ENCODE measurements around the gene RBFOX1. TPM values are rescaled to one million over a fixed set of nuclear protein-coding genes. Genes with fewer than 3 reads are reported as not detected.

The RBFOX1 gene
- total RNA-seq, 6 donors from 2014 or later: not detected

- 73 to 74% methylated on average over 23 of the region's 23 CpGs for WGBS, 2 donors
- no peak for DNase-seq
- H3K4me1 ChIP-seq: no peaks in the 10 kb centered on the region
- no peak overlapping the region for H3K4me3 ChIP-seq
- H3K27me3 ChIP-seq: no peaks in the 10 kb centered on the region
- H3K36me3 ChIP-seq: no peaks in the 10 kb centered on the region
- no peak for TF ChIP-seq POLR2AphosphoS5 (IDR thresholded peaks at IDR 0.05)
- TF ChIP-seq EP300 (IDR thresholded peaks at IDR 0.05): no peak
- no peak for TF ChIP-seq CTCF (IDR thresholded peaks at IDR 0.05)
- TF ChIP-seq POLR2A (IDR thresholded peaks at IDR 0.05): no peak
- H3K9me3 ChIP-seq: no peaks in the 10 kb centered on the region
- no peak overlapping the region for H3K27ac ChIP-seq
- no peak for ATAC-seq (ENCODE audit: low FRiP score in 2 of 2)
Observed at GRCh38 chr16:7509963-7510601, 177.4 kb downstream of the RBFOX1 start.

- no peaks in the 10 kb centered on the region for H3K27me3 ChIP-seq
- H3K36me3 ChIP-seq: no peaks in the 10 kb centered on the region
- DNase-seq (no peak), ATAC-seq (ENCODE audit: low FRiP score in 2 of 2) (no peak)
- TF ChIP-seq POLR2A (IDR thresholded peaks at IDR 0.05) (no peak), EP300 (IDR thresholded peaks at IDR 0.05) (no peak), POLR2AphosphoS5 (IDR thresholded peaks at IDR 0.05) (no peak), CTCF (IDR thresholded peaks at IDR 0.05) (no peak)
- H3K4me3 ChIP-seq: no peak overlapping the region
- no peaks in the 10 kb centered on the region for H3K4me1 ChIP-seq
- no peaks in the 10 kb centered on the region for H3K9me3 ChIP-seq
- WGBS, 2 donors: 65 to 72% methylated on average over 7 of the region's 7 CpGs
- H3K27ac ChIP-seq: no peak overlapping the region
Observed at GRCh38 chr16:7511549-7512260, 179.1 kb downstream of the RBFOX1 start.

- TF ChIP-seq POLR2A (IDR thresholded peaks at IDR 0.05): no peak
- no peak for TF ChIP-seq CTCF (IDR thresholded peaks at IDR 0.05)
- no peak for TF ChIP-seq EP300 (IDR thresholded peaks at IDR 0.05)
- no peak for TF ChIP-seq POLR2AphosphoS5 (IDR thresholded peaks at IDR 0.05)
- no peaks in the 10 kb centered on the region for H3K4me1 ChIP-seq
- H3K27me3 ChIP-seq: no peaks in the 10 kb centered on the region
- 51 to 65% methylated on average over 3 of the region's 3 CpGs for WGBS, 2 donors
- DNase-seq: no peak
- ATAC-seq (ENCODE audit: low FRiP score in 2 of 2): no peak
- H3K27ac ChIP-seq: no peak overlapping the region
- no peaks in the 10 kb centered on the region for H3K9me3 ChIP-seq
- no peak overlapping the region for H3K4me3 ChIP-seq
- no peaks in the 10 kb centered on the region for H3K36me3 ChIP-seq
Observed at GRCh38 chr16:7512503-7512902, 179.9 kb downstream of the RBFOX1 start.

GRCh38 chr16:7513429-7513828 lies 180.8 kb downstream of the RBFOX1 start:
- no peak for TF ChIP-seq POLR2A (IDR thresholded peaks at IDR 0.05)
- no peak for TF ChIP-seq POLR2AphosphoS5 (IDR thresholded peaks at IDR 0.05)
- no peak for TF ChIP-seq EP300 (IDR thresholded peaks at IDR 0.05)
- TF ChIP-seq CTCF (IDR thresholded peaks at IDR 0.05): no peak
- H3K4me1 ChIP-seq: no peaks in the 10 kb centered on the region
- H3K4me3 ChIP-seq: no peak overlapping the region
- H3K27me3 ChIP-seq: no peaks in the 10 kb centered on the region
- no peak for DNase-seq
- ATAC-seq (ENCODE audit: low FRiP score in 2 of 2): no peak
- WGBS, 2 donors: 74 to 76% methylated on average over 4 of the region's 4 CpGs
- no peaks in the 10 kb centered on the region for H3K9me3 ChIP-seq
- H3K36me3 ChIP-seq: no peaks in the 10 kb centered on the region
- no peak overlapping the region for H3K27ac ChIP-seq
